Endothelial cell of umbilical vein (primary cell): ENCODE results near the gene CLSTN2. TPM values are rescaled to one million over a fixed set of nuclear protein-coding genes. Genes with fewer than 3 reads are reported as not detected.

Experiments used
- BruUV-seq: library from RNA; stranded (reverse); fragments of 400-500 nt; replicated peaks from 2 replicates; lab custom pipeline; 2021; lab: Mats Ljungman, UMichigan
- CTCF ChIA-PET: fragments of 300-600, 350-600 bp; sonication (Branson Sonifier 250); formaldehyde crosslinking; loops from one replicate; lab custom pipeline; 2021; ENCODE audit warnings: antibody characterized with exemption, inconsistent platforms; lab: Charles Lee
- POLR2A ChIA-PET: fragments of 300-600, 350-600 bp; sonication (Branson Sonifier 250); formaldehyde crosslinking; loops from one replicate; lab custom pipeline; 2021; ENCODE audit warnings: antibody characterized with exemption, inconsistent platforms; lab: Charles Lee
- DNase-seq: peaks from one replicate; pipeline ENCODE4 v3.0.0-alpha.2; 2011; ENCODE audit warnings: low read depth, low spot score
- FAIRE-seq: peaks from 2 replicates; lab custom pipeline; 2011; peaks lifted over from hg19 to GRCh38; lab: Jason Lieb, UNC
- H2AFZ ChIP-seq: 2 replicates; pipeline ENCODE4 v1.6.0; 2012; ENCODE audit warnings: low read depth, low read length, control low read depth, inconsistent platforms
- H3K27ac ChIP-seq: 2 replicates; pipeline ENCODE4 v1.5.1; 2011; ENCODE audit warnings: low read depth, mild to moderate bottlenecking, control low read depth, low read length, moderate library complexity; ENCODE audit not compliant: insufficient read depth
- H3K27me3 ChIP-seq, 2 experiments: 2 replicates each; pipeline versions ENCODE4 v1.6.0 to v1.6.1; 2011; ENCODE audit warnings: low read length in 2 of 2, mixed read lengths in 1 of 2; ENCODE audit not compliant: control insufficient read depth in 2 of 2, insufficient read depth in 2 of 2
- H3K36me3 ChIP-seq, 2 experiments: 2 replicates in 1 of 2; 3 replicates in 1 of 2; pipeline ENCODE4 v1.5.1; 2011; ENCODE audit warnings: low read length in 2 of 2, mild to moderate bottlenecking in 1 of 2, moderate library complexity in 1 of 2; ENCODE audit not compliant: control insufficient read depth in 2 of 2, insufficient read depth in 2 of 2; ENCODE audit errors: extremely low read depth in 1 of 2
- H3K4me1 ChIP-seq: 3 replicates; pipeline ENCODE4 v1.5.1; 2011; ENCODE audit warnings: mild to moderate bottlenecking, low read length; ENCODE audit not compliant: control insufficient read depth, insufficient read depth; ENCODE audit errors: extremely low read depth
- H3K4me2 ChIP-seq: 2 replicates; pipeline ENCODE4 v1.6.1; 2011; ENCODE audit warnings: low read length, control low read depth, mixed read lengths; ENCODE audit not compliant: insufficient read depth
- H3K4me3 ChIP-seq, 3 experiments: fragments of 200-600 bp in 1 of 3; sonication (generic), shearing (Covaris generic) in 1 of 3; replicated peaks in 1 of 3; 2 replicates each; pipeline ENCODE4 v1.5.1; 2011 to 2016; ENCODE audit warnings: control low read depth in 3 of 3, low read length in 3 of 3, mild to moderate bottlenecking in 2 of 3, inconsistent platforms in 1 of 3, low read depth in 1 of 3, moderate library complexity in 1 of 3; ENCODE audit not compliant: insufficient read depth in 1 of 3
- H3K79me2 ChIP-seq: 2 replicates; pipeline ENCODE4 v1.6.0; 2012; ENCODE audit warnings: low read length, inconsistent platforms; ENCODE audit not compliant: control insufficient read depth, insufficient read depth
- H3K9ac ChIP-seq: replicated peaks from 2 replicates; pipeline ENCODE3; 2011; ENCODE audit warnings: low read length, control low read depth; ENCODE audit not compliant: insufficient read depth; ENCODE audit errors: extremely low read depth
- H3K9me1 ChIP-seq: replicated peaks from 3 replicates; pipeline ENCODE4 v1.6.0; 2011; ENCODE audit warnings: mild to moderate bottlenecking, low read length; ENCODE audit not compliant: control insufficient read depth, insufficient read depth; ENCODE audit errors: extremely low read depth
- H3K9me3 ChIP-seq: replicated peaks from 2 replicates; pipeline ENCODE4 v1.5.1; 2012; ENCODE audit warnings: low read length, inconsistent platforms; ENCODE audit not compliant: control insufficient read depth, insufficient read depth
- H4K20me1 ChIP-seq: replicated peaks from 2 replicates; pipeline ENCODE3; 2011; ENCODE audit warnings: mild to moderate bottlenecking, low read length; ENCODE audit not compliant: control insufficient read depth, insufficient read depth; ENCODE audit errors: extremely low read depth
- CTCF ChIP-seq, 2 donors: IDR thresholded peaks; 1 replicate in 1 of 2; 2 replicates in 1 of 2; pipeline ENCODE4 v1.5.1; 2011; ENCODE audit warnings: low read length in 2 of 2, mild to moderate bottlenecking in 2 of 2, moderate library complexity in 2 of 2, control low read depth in 1 of 2, inconsistent platforms in 1 of 2, low read depth in 1 of 2; ENCODE audit not compliant: insufficient read depth in 1 of 2; ENCODE audit errors: extremely low read depth in 1 of 2
- EZH2 ChIP-seq: IDR thresholded peaks from 2 replicates; pipeline ENCODE4 v1.6.1; 2012; ENCODE audit warnings: borderline replicate concordance, low read depth, mild to moderate bottlenecking, moderate library complexity, low read length, inconsistent platforms; ENCODE audit not compliant: severe bottlenecking
- FOS ChIP-seq: IDR thresholded peaks from 2 replicates; pipeline ENCODE4 v1.6.1; 2011; ENCODE audit warnings: mild to moderate bottlenecking, low read length, moderate library complexity, borderline replicate concordance; ENCODE audit not compliant: insufficient read depth
- GATA2 ChIP-seq: IDR thresholded peaks from 2 replicates; pipeline ENCODE4 v1.7.0; 2011; ENCODE audit warnings: low read depth, mild to moderate bottlenecking, moderate library complexity, mixed read lengths, low read length; ENCODE audit not compliant: insufficient read length, insufficient read depth
- JUN ChIP-seq: IDR thresholded peaks from 2 replicates; pipeline ENCODE4 v1.6.1; 2011; ENCODE audit warnings: borderline replicate concordance, low read depth; ENCODE audit not compliant: insufficient read length, insufficient read depth
- MYC ChIP-seq: IDR thresholded peaks from one replicate; pipeline ENCODE4 v1.6.1; 2011; ENCODE audit warnings: mild to moderate bottlenecking, low read depth, low read length
- POLR2A ChIP-seq: IDR thresholded peaks from 2 replicates; pipeline ENCODE4 v1.6.1; 2012; ENCODE audit warnings: low read depth, mild to moderate bottlenecking, control low read depth, low read length
- POLR2AphosphoS5 ChIP-seq: IDR thresholded peaks from 2 replicates; pipeline ENCODE4 v1.6.1; 2012; ENCODE audit warnings: low read depth, mild to moderate bottlenecking, control low read depth, low read length, moderate library complexity; ENCODE audit not compliant: insufficient read depth
- dilution Hi-C: fragments of 300-500 bp; cut with MboI; formaldehyde crosslinking; loops from one replicate; pipeline ENCODE4 v1.15.0; 2019; ENCODE audit warnings: low sequenced_read_pairs; ENCODE audit not compliant: extremely low pct_ligation_motif_present
- intact Hi-C: fragments of 100-400 bp; cut with micrococcal nuclease; formaldehyde crosslinking; loops from one replicate; pipeline ENCODE4 v1.10.0; 2022
- polyA plus RNA-seq, 4 experiments: library from polyadenylated mRNA; depleted of rRNA in 3 of 4; stranded (reverse) in 3 of 4; unstranded in 1 of 4; fragments of >200 nt; gene quantifications; 2 replicates each; pipeline versions ENCODE4 v1.2.1 to v1.2.3, GENCODE V29; 2011 to 2012; ENCODE audit warnings: missing spikeins in 1 of 4
- total RNA-seq: library from RNA; stranded (reverse); gene quantifications from 2 replicates; pipeline ENCODE4 v1.2.3, GENCODE V29; 2021
- TF ChIP-seq, protein P1 (sequence below): IDR thresholded peaks from 2 replicates; pipeline ENCODE4 v1.6.1; 2011; ENCODE audit not compliant: insufficient read depth, insufficient read length

CLSTN2 gene
- total and polyA plus RNA-seq, 2 donors (not counting 3 experiments of a cell fraction or from before 2014, with no cell fraction given) = 0.26 to 0.38 TPM

- Histone ChIP-seq H3K27me3 (no peaks in the 10 kb centered on the region), H3K27ac (no peak overlapping the region), H3K9me1 (no peaks in the 10 kb centered on the region), H3K4me2 (no peak overlapping the region), H3K9me3 (no peaks in the 10 kb centered on the region), H3K36me3 (no peaks in the 10 kb centered on the region), H4K20me1 (no peaks in the 10 kb centered on the region), H3K79me2 (no peaks in the 10 kb centered on the region), H2AFZ (no peak overlapping the region), H3K9ac (no peak overlapping the region), H3K4me3 (no peak overlapping the region), H3K4me1 (no peaks in the 10 kb centered on the region)
- CTCF ChIA-PET = no interaction called here
- intact Hi-C loops = no loop called here
- FAIRE-seq (no peak), DNase-seq (no peak)
- no TSS peak for BruUV-seq
- TF ChIP-seq JUN (no peak), EZH2 (no peak), POLR2AphosphoS5 (no peak), MYC (no peak), POLR2A (no peak), FOS (no peak), CTCF (IDR thresholded peaks at IDR 0.05; ENCODE audit: extremely low read depth in 1 of 2, insufficient read depth in 1 of 2, low read depth in 1 of 2, low read length in 2 of 2) (no peak), GATA2 (no peak)
- TF ChIP-seq, protein P1, sequence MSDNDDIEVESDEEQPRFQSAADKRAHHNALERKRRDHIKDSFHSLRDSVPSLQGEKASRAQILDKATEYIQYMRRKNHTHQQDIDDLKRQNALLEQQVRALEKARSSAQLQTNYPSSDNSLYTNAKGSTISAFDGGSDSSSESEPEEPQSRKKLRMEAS = no peak
- dilution Hi-C loops = no loop called here
- POLR2A ChIA-PET = no interaction called here
Observed at GRCh38 chr3:140103166-140103565, 168.2 kb downstream of the CLSTN2 start.
